Osteoblast (primary cell): ENCODE results near the gene KIRREL3. TPM values are rescaled to one million over a fixed set of nuclear protein-coding genes. Genes with fewer than 3 reads are reported as not detected.

ENCODE experiments used
- DNase-seq: peaks from one replicate; pipeline ENCODE4 v3.0.0; 2011; ENCODE audit warnings: low spot score, mixed read lengths; ENCODE audit not compliant: insufficient read length; ENCODE audit errors: missing footprints
- H2AFZ ChIP-seq: 2 replicates; pipeline ENCODE4 v1.6.0; 2011; ENCODE audit warnings: mild to moderate bottlenecking, low read length
- H3K27ac ChIP-seq: 2 replicates; pipeline ENCODE4 v1.5.1; 2011; ENCODE audit warnings: mild to moderate bottlenecking, low read depth, low read length, moderate library complexity
- H3K27me3 ChIP-seq: 2 replicates; pipeline ENCODE4 v1.6.0; 2012; ENCODE audit warnings: mild to moderate bottlenecking, control low read depth, inconsistent platforms, low read length, moderate library complexity; ENCODE audit not compliant: insufficient read depth
- H3K36me3 ChIP-seq: 2 replicates; pipeline ENCODE4 v1.5.1; 2011; ENCODE audit warnings: mild to moderate bottlenecking, low read length, control low read depth, moderate library complexity; ENCODE audit not compliant: insufficient read depth
- H3K4me1 ChIP-seq: 2 replicates; pipeline ENCODE4 v1.5.1; 2011; ENCODE audit warnings: mild to moderate bottlenecking, low read length, control low read depth, moderate library complexity; ENCODE audit not compliant: insufficient read depth
- H3K4me2 ChIP-seq: 2 replicates; pipeline ENCODE4 v1.6.0; 2011; ENCODE audit warnings: mild to moderate bottlenecking, low read length; ENCODE audit not compliant: insufficient read depth
- H3K4me3 ChIP-seq: fragments of 200-600 bp; sonication (generic); 3 replicates; pipeline ENCODE4 v1.5.1; 2012; ENCODE audit warnings: mild to moderate bottlenecking, low read length, inconsistent platforms; ENCODE audit not compliant: insufficient read depth
- H3K79me2 ChIP-seq: 2 replicates; pipeline ENCODE4 v1.6.0; 2012; ENCODE audit warnings: mild to moderate bottlenecking, low read length, control low read depth, inconsistent platforms; ENCODE audit not compliant: insufficient read depth
- H3K9me3 ChIP-seq: 2 replicates; pipeline ENCODE4 v1.5.1; 2011; ENCODE audit warnings: low read depth, low read length, control low read depth
- H4K20me1 ChIP-seq: 2 replicates; pipeline ENCODE4 v1.6.0; 2012; ENCODE audit warnings: mild to moderate bottlenecking, low read length, control low read depth; ENCODE audit not compliant: insufficient read depth
- CTCF ChIP-seq: IDR thresholded peaks from 2 replicates; pipeline ENCODE4 v1.5.1; 2011; ENCODE audit warnings: mild to moderate bottlenecking, low read depth, low read length, moderate library complexity; ENCODE audit errors: extremely low read depth
- total RNA-seq: library from RNA; depleted of rRNA; stranded (reverse); fragments of >200 nt; gene quantifications from 2 replicates; pipeline ENCODE4 v1.2.3, GENCODE V29; 2012

The KIRREL3 gene
- total RNA-seq, 1 donor: 3.6 TPM

GRCh38 chr11:126408901-126409619 lies 591.5 kb downstream of the KIRREL3 start:
- no peak for DNase-seq
- Histone ChIP-seq H3K27ac (no peak overlapping the region), H3K9me3 (no peaks in the 10 kb centered on the region), H3K4me2 (no peak overlapping the region), H3K36me3 (peaks cover 27% of the 10 kb centered on the region), H3K4me1 (no peaks in the 10 kb centered on the region), H3K27me3 (no peaks in the 10 kb centered on the region), H3K4me3 (no peak overlapping the region), H3K79me2 (no peaks in the 10 kb centered on the region), H2AFZ (no peak overlapping the region), H4K20me1 (peaks cover 2% of the 10 kb centered on the region)
- TF ChIP-seq CTCF: no peak

- H3K36me3 ChIP-seq: peaks cover 27% of the 10 kb centered on the region
- no peaks in the 10 kb centered on the region for H3K27me3 ChIP-seq
- peaks cover 4% of the 10 kb centered on the region for H4K20me1 ChIP-seq
- no peak for TF ChIP-seq CTCF
- H3K4me1 ChIP-seq: no peaks in the 10 kb centered on the region
- no peak overlapping the region for H3K27ac ChIP-seq
- DNase-seq: peak; percentile 79
- no peak overlapping the region for H3K4me3 ChIP-seq
- no peaks in the 10 kb centered on the region for H3K79me2 ChIP-seq
- no peak overlapping the region for H3K4me2 ChIP-seq
- H2AFZ ChIP-seq: no peak overlapping the region
- H3K9me3 ChIP-seq: no peaks in the 10 kb centered on the region
These were observed 592.1 kb downstream of the KIRREL3 start for GRCh38 chr11:126408496-126408895.

GRCh38 chr11:126407682-126408288 lies 592.8 kb downstream of the KIRREL3 start:
- Histone ChIP-seq H4K20me1 (peaks cover 8% of the 10 kb centered on the region), H3K27me3 (no peaks in the 10 kb centered on the region), H3K79me2 (no peaks in the 10 kb centered on the region), H3K4me3 (no peak overlapping the region), H3K9me3 (no peaks in the 10 kb centered on the region), H3K36me3 (peaks cover 22% of the 10 kb centered on the region), H3K27ac (no peak overlapping the region), H3K4me1 (no peaks in the 10 kb centered on the region), H2AFZ (no peak overlapping the region), H3K4me2 (no peak overlapping the region)
- DNase-seq: peak; percentile 63
- TF ChIP-seq CTCF: no peak

- Histone ChIP-seq H3K4me2 (no peak overlapping the region), H3K27ac (no peak overlapping the region), H2AFZ (no peak overlapping the region), H3K36me3 (peaks cover 18% of the 10 kb centered on the region), H4K20me1 (peaks cover 12% of the 10 kb centered on the region), H3K4me1 (no peaks in the 10 kb centered on the region), H3K27me3 (no peaks in the 10 kb centered on the region), H3K9me3 (no peaks in the 10 kb centered on the region), H3K4me3 (no peak overlapping the region), H3K79me2 (no peaks in the 10 kb centered on the region)
- no peak for TF ChIP-seq CTCF
- DNase-seq: no peak
These were observed 593.5 kb downstream of the KIRREL3 start for GRCh38 chr11:126407101-126407521.
